HG02852 (cell line): Measurements from ENCODE around the gene ENAM.
A peak's percentile ranks its signal among the peaks of the same experiment; 100 is the strongest.

Experiments used
- ATAC-seq: cut with Tn5 transposase; IDR thresholded peaks from one replicate; pipeline ENCODE4 v1.9.1; 2021; ENCODE audit warnings: mild to moderate bottlenecking, moderate library complexity; ENCODE audit not compliant: unreplicated experiment

Gene ENAM

GRCh38 chr4:70628444-70628843 lies at the start of gene ENAM:
Gene ENAM (plus strand): TSS chr4:70628744. CDS start chr4:70629501, 757 bp downstream.
- no peak for ATAC-seq

GRCh38 chr4:70581980-70582379 lies 46.6 kb upstream of the ENAM start:
- no peak for ATAC-seq

GRCh38 chr4:70583952-70584834 lies 44.4 kb upstream of the ENAM start:
- no peak for ATAC-seq

- ATAC-seq, result no peak
Measured at GRCh38 chr4:70586841-70587240, 41.7 kb upstream of the ENAM start.

GRCh38 chr4:70589785-70590184 lies 38.8 kb upstream of the ENAM start:
- peak; percentile 100 for ATAC-seq

- ATAC-seq, result no peak
Measured at GRCh38 chr4:70591955-70592582, 36.5 kb upstream of the ENAM start, which contains the start of gene AMBN. Gene AMBN (plus strand): TSS chr4:70592256. CDS start chr4:70592359, 103 bp downstream.

GRCh38 chr4:70594196-70594595 lies 34.3 kb upstream of the ENAM start:
- no peak for ATAC-seq

GRCh38 chr4:70600305-70600704 lies 28.2 kb upstream of the ENAM start:
- ATAC-seq, result no peak

- ATAC-seq, result no peak
Measured at GRCh38 chr4:70600977-70601376, 27.6 kb upstream of the ENAM start.

GRCh38 chr4:70601422-70602039 lies 27.0 kb upstream of the ENAM start:
- peak; percentile 99 for ATAC-seq

- no peak for ATAC-seq
Measured at GRCh38 chr4:70603856-70604255, 24.7 kb upstream of the ENAM start.

GRCh38 chr4:70606459-70606858 lies 22.1 kb upstream of the ENAM start:
- no peak for ATAC-seq

- ATAC-seq, result no peak
Measured at GRCh38 chr4:70607334-70607853, 21.1 kb upstream of the ENAM start.

GRCh38 chr4:70608324-70608723 lies 20.2 kb upstream of the ENAM start:
- ATAC-seq, result no peak

- ATAC-seq, result peak; percentile 47
Measured at GRCh38 chr4:70613306-70614183, 15.0 kb upstream of the ENAM start.

- no peak for ATAC-seq
Measured at GRCh38 chr4:70614184-70614555, 14.4 kb upstream of the ENAM start.

GRCh38 chr4:70619288-70619687 lies 9.3 kb upstream of the ENAM start:
- no peak for ATAC-seq

GRCh38 chr4:70619778-70620177 lies 8.8 kb upstream of the ENAM start:
- ATAC-seq, result no peak

- ATAC-seq, result no peak
Measured at GRCh38 chr4:70623323-70623722, 5.2 kb upstream of the ENAM start.

- no peak for ATAC-seq
Measured at GRCh38 chr4:70624226-70624793, 4.2 kb upstream of the ENAM start.
